Parathyroid adenoma (tissue), 2 donors: ENCODE data around the gene LZIC.

Experiments
- H2AFZ ChIP-seq: fragments of 300-600 bp; sonication (generic); one replicate; pipeline ENCODE4 v1.7.0; 2017; ENCODE audit warnings: antibody characterized with exemption, mild to moderate bottlenecking
- H3K27ac ChIP-seq: fragments of 300-600 bp; sonication (generic); one replicate; pipeline ENCODE4 v1.7.0; 2017
- H3K27me3 ChIP-seq: fragments of 300-600 bp; sonication (generic); one replicate; pipeline ENCODE4 v1.7.0; 2017; ENCODE audit warnings: low read length; ENCODE audit not compliant: control insufficient read depth, insufficient read depth
- H3K36me3 ChIP-seq: fragments of 300-600 bp; sonication (generic); one replicate; pipeline ENCODE4 v1.7.0; 2017; ENCODE audit warnings: low read length; ENCODE audit not compliant: control insufficient read depth, insufficient read depth
- H3K4me1 ChIP-seq: fragments of 300-600 bp; sonication (generic); one replicate; pipeline ENCODE4 v1.7.0; 2017; ENCODE audit warnings: control low read depth
- H3K4me2 ChIP-seq: fragments of 300-600 bp; sonication (generic); one replicate; pipeline ENCODE4 v1.7.0; 2017; ENCODE audit warnings: low read length
- H3K4me3 ChIP-seq: fragments of 300-600 bp; sonication (generic); one replicate; pipeline ENCODE4 v1.7.0; 2017; ENCODE audit warnings: low read depth, low read length
- H3K79me2 ChIP-seq: fragments of 300-600 bp; sonication (generic); one replicate; pipeline ENCODE4 v1.7.0; 2017; ENCODE audit warnings: control low read depth
- H3K9ac ChIP-seq: fragments of 300-600 bp; sonication (generic); one replicate; pipeline ENCODE4 v1.7.0; 2017; ENCODE audit warnings: mild to moderate bottlenecking
- H3K9me3 ChIP-seq: fragments of 300-600 bp; sonication (generic); one replicate; pipeline ENCODE4 v1.7.0; 2017; ENCODE audit warnings: low read length; ENCODE audit not compliant: control insufficient read depth
- TF ChIP-seq, protein P1 (sequence below): fragments of 300-600 bp; sonication (generic); IDR thresholded peaks from one replicate; pipeline ENCODE4 v1.7.0; 2017; ENCODE audit warnings: antibody characterized with exemption, mild to moderate bottlenecking
- donor health status: primary hyperparathyroidism.

The LZIC gene

DNA sequence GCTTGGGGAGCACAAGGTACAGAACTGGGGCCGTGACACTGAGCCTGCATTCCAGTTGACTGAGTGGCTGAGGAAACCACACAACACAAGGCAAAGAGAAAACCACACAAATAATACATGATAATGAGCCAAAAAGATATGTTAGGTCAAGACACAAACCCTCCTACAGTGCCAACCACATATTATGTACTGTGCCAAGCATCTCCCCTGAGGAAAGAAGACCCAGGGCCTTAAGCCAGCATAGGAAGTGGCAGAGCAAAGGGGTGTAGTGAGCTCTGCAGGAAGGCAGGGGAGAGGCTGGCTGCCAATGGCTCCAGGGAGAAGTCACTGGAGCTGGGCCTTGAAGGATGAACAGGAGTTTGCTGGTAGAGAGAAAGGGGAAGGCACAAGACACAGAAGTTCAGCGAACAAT lies 61.3 kb downstream of the LZIC start:
- Histone ChIP-seq H3K4me3 (no peak overlapping the region), H3K9me3 (no peaks in the 10 kb centered on the region), H3K36me3 (no peaks in the 10 kb centered on the region), H3K4me2 (no peak overlapping the region), H3K79me2 (no peaks in the 10 kb centered on the region), H3K27me3 (no peaks in the 10 kb centered on the region), H2AFZ (no peak overlapping the region), H3K27ac (no peak overlapping the region), H3K4me1 (no peaks in the 10 kb centered on the region), H3K9ac (no peak overlapping the region)
- TF ChIP-seq, protein P1, sequence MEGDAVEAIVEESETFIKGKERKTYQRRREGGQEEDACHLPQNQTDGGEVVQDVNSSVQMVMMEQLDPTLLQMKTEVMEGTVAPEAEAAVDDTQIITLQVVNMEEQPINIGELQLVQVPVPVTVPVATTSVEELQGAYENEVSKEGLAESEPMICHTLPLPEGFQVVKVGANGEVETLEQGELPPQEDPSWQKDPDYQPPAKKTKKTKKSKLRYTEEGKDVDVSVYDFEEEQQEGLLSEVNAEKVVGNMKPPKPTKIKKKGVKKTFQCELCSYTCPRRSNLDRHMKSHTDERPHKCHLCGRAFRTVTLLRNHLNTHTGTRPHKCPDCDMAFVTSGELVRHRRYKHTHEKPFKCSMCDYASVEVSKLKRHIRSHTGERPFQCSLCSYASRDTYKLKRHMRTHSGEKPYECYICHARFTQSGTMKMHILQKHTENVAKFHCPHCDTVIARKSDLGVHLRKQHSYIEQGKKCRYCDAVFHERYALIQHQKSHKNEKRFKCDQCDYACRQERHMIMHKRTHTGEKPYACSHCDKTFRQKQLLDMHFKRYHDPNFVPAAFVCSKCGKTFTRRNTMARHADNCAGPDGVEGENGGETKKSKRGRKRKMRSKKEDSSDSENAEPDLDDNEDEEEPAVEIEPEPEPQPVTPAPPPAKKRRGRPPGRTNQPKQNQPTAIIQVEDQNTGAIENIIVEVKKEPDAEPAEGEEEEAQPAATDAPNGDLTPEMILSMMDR = no peak
